ENCODE data around the gene STARD6. TPM values are rescaled to one million over a fixed set of nuclear protein-coding genes. Genes with fewer than 3 reads are reported as not detected.
A peak's percentile ranks its signal among the peaks of the same experiment; 100 is the strongest.

The STARD6 gene
- total RNA-seq, 2 experiments from 2014 or later, result not detected

- Mint-ChIP-seq H3K4me1 (ENCODE audit: low read depth) (peaks cover 19% of the 10 kb centered on the region), H3K36me3 (ENCODE audit: low read depth) (peaks cover 79% of the 10 kb centered on the region), H3K9me3 (no peaks in the 10 kb centered on the region), H3K4me3 (no peak overlapping the region), H3K27me3 (no peaks in the 10 kb centered on the region), H3K27ac (no peak overlapping the region)
- no peak for DNase-seq
- H3K27ac ChIP-seq (ENCODE audit: low read depth in 1 of 2, low read length in 2 of 2), result no peak overlapping the region
- POLR2A ChIA-PET, result no interaction called here
- CTCF ChIA-PET, result interaction anchor here (1.5 kb wide), 1 partner anchor 57 kb away, joined by 6 read pairs; no protein-coding TSS in a partner anchor
- H3K36me3 ChIP-seq (ENCODE audit: insufficient read depth, low read length), result peaks cover 55% of the 10 kb centered on the region
- no peak for ATAC-seq (ENCODE audit: poor library complexity)
- no peak for TF ChIP-seq CTCF (IDR thresholded peaks at IDR 0.05)
- H3K9me3 ChIP-seq (ENCODE audit: control insufficient read depth in 1 of 2, insufficient read depth in 1 of 2, low read length in 2 of 2), result no peaks in the 10 kb centered on the region
- intact Hi-C loops (cut with DNase I, micrococcal nuclease), result loop anchor here in 1 of 2 experiments (10.0 kb wide), 2 partner anchors 115 to 715 kb away; no protein-coding TSS in a partner anchor
- no peaks in the 10 kb centered on the region for H3K27me3 ChIP-seq (ENCODE audit: control insufficient read depth in 1 of 2, insufficient read depth in 2 of 2, low read length in 2 of 2)
- no peaks in the 10 kb centered on the region for H3K4me1 ChIP-seq (ENCODE audit: insufficient read depth, low read length)
- no peak overlapping the region for H3K4me3 ChIP-seq (ENCODE audit: low read length)
These were observed 78.0 kb downstream of the STARD6 start for GRCh38 chr18:54279477-54280219.

- Mint-ChIP-seq H3K27ac (peak overlapping the region; percentile 43), H3K4me3 (no peak overlapping the region), H3K36me3 (ENCODE audit: low read depth) (peaks cover 70% of the 10 kb centered on the region), H3K4me1 (ENCODE audit: low read depth) (peaks cover 11% of the 10 kb centered on the region), H3K9me3 (no peaks in the 10 kb centered on the region), H3K27me3 (no peaks in the 10 kb centered on the region)
- DNase-seq, result no peak
- CTCF ChIA-PET, result interaction anchor here (0.7 to 1.5 kb wide), 2 partner anchors 56 to 64 kb away, joined by 3 to 6 read pairs; no protein-coding TSS in a partner anchor
- Histone ChIP-seq H3K36me3 (ENCODE audit: insufficient read depth, low read length) (peaks cover 55% of the 10 kb centered on the region), H3K9me3 (ENCODE audit: control insufficient read depth in 1 of 2, insufficient read depth in 1 of 2, low read length in 2 of 2) (no peaks in the 10 kb centered on the region), H3K4me1 (ENCODE audit: insufficient read depth, low read length) (no peaks in the 10 kb centered on the region), H3K4me3 (ENCODE audit: low read length) (no peak overlapping the region), H3K27ac (ENCODE audit: low read depth in 1 of 2, low read length in 2 of 2) (no peak overlapping the region), H3K27me3 (ENCODE audit: control insufficient read depth in 1 of 2, insufficient read depth in 2 of 2, low read length in 2 of 2) (no peaks in the 10 kb centered on the region)
- intact Hi-C loops (cut with DNase I, micrococcal nuclease), result loop anchor here in 1 of 2 experiments (10.0 kb wide), 2 partner anchors 114 to 714 kb away; no protein-coding TSS in a partner anchor
- ATAC-seq (ENCODE audit: poor library complexity), result no peak
- TF ChIP-seq CTCF (IDR thresholded peaks at IDR 0.05), result no peak
- POLR2A ChIA-PET, result interaction anchor here (0.7 kb wide), 1 partner anchor 9 kb away, joined by 5 read pairs; the partner anchor contains the start of gene POLI
These were observed 79.0 kb downstream of the STARD6 start for GRCh38 chr18:54278615-54279014.

- H3K4me3 ChIP-seq (ENCODE audit: low read length), result no peak overlapping the region
- H3K4me1 Mint-ChIP-seq (ENCODE audit: low read depth), result peaks cover 11% of the 10 kb centered on the region
- no peak overlapping the region for H3K4me3 Mint-ChIP-seq
- no peak for DNase-seq
- peaks cover 50% of the 10 kb centered on the region for H3K36me3 ChIP-seq (ENCODE audit: insufficient read depth, low read length)
- H3K4me1 ChIP-seq (ENCODE audit: insufficient read depth, low read length), result no peaks in the 10 kb centered on the region
- H3K36me3 Mint-ChIP-seq (ENCODE audit: low read depth), result peaks cover 65% of the 10 kb centered on the region
- H3K27ac Mint-ChIP-seq, result no peak overlapping the region
- POLR2A ChIA-PET, result interaction anchor here (1.2 kb wide), 1 partner anchor 80 kb away, joined by 3 read pairs; the partner anchor contains the start of genes C18orf54 and STARD6
- no peak overlapping the region for H3K27ac ChIP-seq (ENCODE audit: low read depth in 1 of 2, low read length in 2 of 2)
- H3K9me3 ChIP-seq (ENCODE audit: control insufficient read depth in 1 of 2, insufficient read depth in 1 of 2, low read length in 2 of 2), result no peaks in the 10 kb centered on the region
- H3K9me3 Mint-ChIP-seq, result no peaks in the 10 kb centered on the region
- no peak for TF ChIP-seq CTCF (IDR thresholded peaks at IDR 0.05)
- H3K27me3 Mint-ChIP-seq, result no peaks in the 10 kb centered on the region
- no peaks in the 10 kb centered on the region for H3K27me3 ChIP-seq (ENCODE audit: control insufficient read depth in 1 of 2, insufficient read depth in 2 of 2, low read length in 2 of 2)
- intact Hi-C loops (cut with DNase I, micrococcal nuclease), result loop anchor here in 1 of 2 experiments (10.0 kb wide), 2 partner anchors 113 to 713 kb away; no protein-coding TSS in a partner anchor
- no peak for ATAC-seq (ENCODE audit: poor library complexity)
- CTCF ChIA-PET, result interaction anchor here (1.3 kb wide), 1 partner anchor 78 kb away, joined by 3 read pairs; no protein-coding TSS in a partner anchor
These were observed 79.8 kb downstream of the STARD6 start for GRCh38 chr18:54277899-54278298.

Other genes with a start within 250 kb of the STARD6 start
- gene MBD2, start 133.2 kb downstream of the STARD6 start, total RNA-seq, result 10 to 100 TPM; 70.9 to 73.3 TPM
- 10 to 100 TPM; 23.1 to 25.3 TPM for gene POLI, start 88.3 kb downstream of the STARD6 start, total RNA-seq
- gene C18orf54, start within 50 bp of the STARD6 start, total RNA-seq, result under 1 TPM; 0.44 to 0.47 TPM
- gene DYNAP, start 233.4 kb upstream of the STARD6 start, total RNA-seq, result not detected

Data from CD4-positive, alpha-beta T cell (primary cell).